BLaER1 treated with 17β-estradiol and CSF1 and Interleukin-3, amounts not matched to agents 10 nM and 100 nM (cell line): Measurements from ENCODE around the gene SNRPD2.
"Not testable (repeated sequence)": the region's sequence is repeated elsewhere in the genome, so short reads cannot be mapped to it uniquely, and the experiment has no call there.

Experiments used
- H3K27ac ChIP-seq, 11 experiments: shearing (Covaris generic); formaldehyde crosslinking; 2 replicates each; pipeline ENCODE4 v1.8.1; 2022
- H3K27me3 ChIP-seq, 11 experiments: shearing (Covaris generic); formaldehyde crosslinking; 2 replicates each; pipeline ENCODE4 v1.8.1; 2022
- H3K36me3 ChIP-seq, 11 experiments: shearing (Covaris generic); formaldehyde crosslinking; 2 replicates each; pipeline ENCODE4 v1.8.1; 2022
- H3K4me1 ChIP-seq, 10 experiments: shearing (Covaris generic); formaldehyde crosslinking; 2 replicates each; pipeline ENCODE4 v1.8.1; 2022
- H3K4me2 ChIP-seq, 11 experiments: shearing (Covaris generic); formaldehyde crosslinking; 2 replicates each; pipeline ENCODE4 v1.8.1; 2022
- H3K4me3 ChIP-seq, 10 experiments: shearing (Covaris generic); formaldehyde crosslinking; 2 replicates each; pipeline ENCODE4 v1.8.1; 2022
- H3K9ac ChIP-seq, 11 experiments: shearing (Covaris generic); formaldehyde crosslinking; 2 replicates each; pipeline ENCODE4 v1.8.1; 2022
- H3K9me3 ChIP-seq, 11 experiments: shearing (Covaris generic); formaldehyde crosslinking; replicated peaks in 1 of 11; 2 replicates each; pipeline ENCODE4 v1.8.1; 2022
- H4K20me1 ChIP-seq, 11 experiments: shearing (Covaris generic); formaldehyde crosslinking; 2 replicates each; pipeline ENCODE4 v1.8.1; 2022
- Cebpa-rat ChIP-seq, 11 experiments: shearing (Covaris generic); IDR thresholded peaks; 2 replicates each; pipeline ENCODE4 v1.8.1; 2022

SNRPD2 gene

GRCh38 chr19:45691516-45692186 lies at the start of gene SNRPD2:
SNRPD2 (minus strand) TSS chr19:45691953; CDS start chr19:45691888, 65 bp downstream.
- H3K27me3 ChIP-seq, result no peaks in the 10 kb centered on the region
- peaks cover 40 to 57% (median 51%) of the 10 kb centered on the region in 11 experiments for H3K36me3 ChIP-seq
- peaks cover 0 to 51% (median 39%) of the 10 kb centered on the region in 11 experiments; a peak in 16 of 22 replicates for H4K20me1 ChIP-seq
- peak within 1 kb of the TSS; percentile 91 to 99 (median 96) for H3K4me2 ChIP-seq
- H3K9me3 ChIP-seq, result no peaks in the 10 kb centered on the region
- peaks cover 18 to 27% (median 21%) of the 10 kb centered on the region in 10 experiments for H3K4me1 ChIP-seq
- peak within 1 kb of the TSS; percentile 74 to 94 (median 83) for H3K4me3 ChIP-seq
- TF ChIP-seq Cebpa-rat (IDR thresholded peaks at IDR 0.05), result no peak
- peak within 1 kb of the TSS; percentile 83 to 96 (median 91) for H3K27ac ChIP-seq
- peak within 1 kb of the TSS; percentile 84 to 97 (median 93) for H3K9ac ChIP-seq

GRCh38 chr19:45739498-45740439 lies 48.0 kb upstream of the SNRPD2 start:
- H3K9ac ChIP-seq, result no peak overlapping the region

GRCh38 chr19:45733160-45733810 lies 41.5 kb upstream of the SNRPD2 start, which contains the start of gene MEIOSIN:
MEIOSIN (plus strand) TSS chr19:45733439; CDS start chr19:45735377, 1,938 bp downstream.
- no peak for TF ChIP-seq Cebpa-rat (IDR thresholded peaks at IDR 0.05)
- Histone ChIP-seq H3K4me1 (peaks cover 17 to 25% (median 19%) of the 10 kb centered on the region in 10 experiments), H3K27me3 (no peaks in the 10 kb centered on the region), H3K4me3 (no peak within 1 kb of the TSS), H4K20me1 (peaks cover 0 to 18% (median 8%) of the 10 kb centered on the region in 11 experiments; a peak in 11 of 22 replicates), H3K9ac (no peak within 1 kb of the TSS), H3K4me2 (no peak within 1 kb of the TSS), H3K9me3 (no peaks in the 10 kb centered on the region), H3K27ac (no peak within 1 kb of the TSS), H3K36me3 (no peaks in the 10 kb centered on the region)

More at GRCh38 chr19:45739498-45740439, 48.0 kb upstream of the SNRPD2 start:
- Histone ChIP-seq H3K4me2 (peak overlapping the region in 5 of 11 experiments; percentile 1 to 49 (median 17); a peak in 6 of 22 replicates), H3K36me3 (no peaks in the 10 kb centered on the region), H3K27me3 (no peaks in the 10 kb centered on the region), H3K4me3 (no peak overlapping the region), H3K9me3 (no peaks in the 10 kb centered on the region), H3K27ac (peak overlapping the region in 1 of 11 experiments; percentile 36; a peak in 1 of 22 replicates), H4K20me1 (no peaks in the 10 kb centered on the region), H3K4me1 (peaks cover 0 to 10% (median 3%) of the 10 kb centered on the region in 10 experiments; a peak in 4 of 20 replicates)
- TF ChIP-seq Cebpa-rat (IDR thresholded peaks at IDR 0.05), result peak in 2 of 11 experiments; percentile 23 to 36; a peak in 1 of 22 replicates

- Histone ChIP-seq H3K27me3 (no peaks in the 10 kb centered on the region), H3K4me3 (peak within 1 kb of the TSS; percentile 78 to 93 (median 86)), H3K9me3 (no peaks in the 10 kb centered on the region), H3K36me3 (peaks cover 0 to 15% (median 0%) of the 10 kb centered on the region in 11 experiments; a peak in 5 of 22 replicates), H3K9ac (peak within 1 kb of the TSS; percentile 80 to 93 (median 88)), H3K4me1 (peaks cover 23 to 35% (median 27%) of the 10 kb centered on the region in 10 experiments), H4K20me1 (peaks cover 6 to 45% (median 28%) of the 10 kb centered on the region in 11 experiments; a peak in 18 of 22 replicates), H3K4me2 (peak within 1 kb of the TSS; percentile 79 to 98 (median 90)), H3K27ac (peak within 1 kb of the TSS; percentile 60 to 84 (median 76))
- TF ChIP-seq Cebpa-rat (IDR thresholded peaks at IDR 0.05), result no peak
Observed at GRCh38 chr19:45730368-45731288, 38.9 kb upstream of the SNRPD2 start, which contains the start of gene FBXO46. FBXO46 (minus strand) TSS chr19:45730896; CDS start chr19:45713495, 17,401 bp downstream.

GRCh38 chr19:45729800-45730290 lies 38.1 kb upstream of the SNRPD2 start:
- Histone ChIP-seq H3K27ac (peak overlapping the region; percentile 60 to 84 (median 76)), H3K4me3 (peak overlapping the region; percentile 78 to 93 (median 86)), H3K27me3 (no peaks in the 10 kb centered on the region), H3K4me1 (peaks cover 23 to 35% (median 27%) of the 10 kb centered on the region in 10 experiments), H4K20me1 (peaks cover 14 to 53% (median 36%) of the 10 kb centered on the region in 11 experiments; a peak in 19 of 22 replicates), H3K9me3 (no peaks in the 10 kb centered on the region), H3K36me3 (peaks cover 0 to 18% (median 5%) of the 10 kb centered on the region in 11 experiments; a peak in 8 of 22 replicates), H3K9ac (peak overlapping the region; percentile 80 to 93 (median 88)), H3K4me2 (peak overlapping the region; percentile 79 to 98 (median 90))
- TF ChIP-seq Cebpa-rat (IDR thresholded peaks at IDR 0.05), result no peak

- Histone ChIP-seq H3K4me2 (peak overlapping the region; percentile 39 to 98 (median 90); a peak in 19 of 22 replicates), H3K9ac (peak overlapping the region in 2 of 11 experiments; percentile 86 to 89; a peak in 2 of 22 replicates), H4K20me1 (peaks cover 21 to 64% (median 47%) of the 10 kb centered on the region in 11 experiments; a peak in 19 of 22 replicates), H3K36me3 (peaks cover 0 to 28% (median 9%) of the 10 kb centered on the region in 11 experiments; a peak in 13 of 22 replicates), H3K4me1 (peaks cover 23 to 35% (median 27%) of the 10 kb centered on the region in 10 experiments)
- not testable (repeated sequence) for H3K9me3 ChIP-seq, H3K4me3 ChIP-seq, H3K27ac ChIP-seq, H3K27me3 ChIP-seq
- TF ChIP-seq Cebpa-rat (IDR thresholded peaks at IDR 0.05), result 0 out of 22 replicates have a peak, but pooled peaks of 1 of the 11 experiments have one; percentile 23
Observed at GRCh38 chr19:45728683-45729082, 36.9 kb upstream of the SNRPD2 start.

GRCh38 chr19:45720065-45720464 lies 28.3 kb upstream of the SNRPD2 start:
- H3K27me3 ChIP-seq, H3K27ac ChIP-seq, H3K4me3 ChIP-seq, H3K4me2 ChIP-seq, H3K9me3 ChIP-seq, H3K9ac ChIP-seq: not testable (repeated sequence)
- Histone ChIP-seq H3K4me1 (peaks cover 20 to 56% (median 32%) of the 10 kb centered on the region in 10 experiments), H4K20me1 (peaks cover 8 to 42% (median 14%) of the 10 kb centered on the region in 11 experiments; a peak in 17 of 22 replicates), H3K36me3 (peaks cover 30 to 63% (median 43%) of the 10 kb centered on the region in 11 experiments)
